C4-2B (cell line): ENCODE results near the gene UAP1L1.

Experiments used
- ZFX ChIP-seq: fragments of 450-650 bp; IDR thresholded peaks from 2 replicates; pipeline ENCODE4 v1.6.1; 2017
- TF ChIP-seq, protein P1 (sequence below): fragments of 450-650 bp; conservative IDR thresholded peaks from 2 replicates; pipeline ENCODE4 v1.5.1; 2017; ENCODE audit warnings: mild to moderate bottlenecking

DNA sequence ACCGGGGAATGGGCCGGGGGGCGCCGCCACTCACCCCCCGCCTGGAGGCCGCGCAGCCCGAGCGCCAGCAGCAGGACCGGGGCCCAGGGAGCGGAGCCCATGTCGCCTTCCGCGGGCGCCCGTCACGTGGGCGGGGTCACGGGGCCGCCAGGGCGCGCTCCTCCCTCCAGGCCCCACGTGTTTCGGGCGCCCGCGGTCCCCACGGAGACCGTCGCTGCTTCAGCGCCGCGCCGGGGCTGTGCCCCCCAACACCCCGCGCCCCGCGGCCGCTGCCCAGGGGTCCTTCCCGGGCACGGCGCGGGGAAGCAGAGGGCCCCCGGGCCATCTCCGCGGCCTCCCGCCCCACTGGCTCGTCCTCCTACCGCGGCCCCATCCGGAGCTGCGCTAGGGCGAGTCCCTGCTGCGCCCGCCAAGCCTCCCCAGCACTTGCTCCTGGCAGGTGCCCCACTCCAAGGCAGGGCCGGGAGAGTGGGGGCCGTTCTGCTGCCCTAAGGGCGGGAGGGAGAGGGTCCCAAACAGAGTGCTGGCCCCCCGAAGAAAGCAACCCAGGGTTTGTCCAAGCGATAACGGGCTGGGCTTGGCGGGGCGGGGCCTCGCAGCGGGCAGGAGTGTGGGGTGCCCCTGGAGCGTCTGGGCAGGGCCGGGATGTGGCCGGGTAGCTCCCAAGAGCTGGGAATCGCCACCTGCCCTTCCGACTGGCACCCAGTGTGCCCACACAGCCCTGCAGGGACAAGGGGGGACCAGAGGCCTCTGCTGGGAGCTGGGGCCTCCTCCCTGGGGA lies 37.5 kb downstream of the UAP1L1 start, which contains the start of gene DPP7:
- TF ChIP-seq, protein P1, sequence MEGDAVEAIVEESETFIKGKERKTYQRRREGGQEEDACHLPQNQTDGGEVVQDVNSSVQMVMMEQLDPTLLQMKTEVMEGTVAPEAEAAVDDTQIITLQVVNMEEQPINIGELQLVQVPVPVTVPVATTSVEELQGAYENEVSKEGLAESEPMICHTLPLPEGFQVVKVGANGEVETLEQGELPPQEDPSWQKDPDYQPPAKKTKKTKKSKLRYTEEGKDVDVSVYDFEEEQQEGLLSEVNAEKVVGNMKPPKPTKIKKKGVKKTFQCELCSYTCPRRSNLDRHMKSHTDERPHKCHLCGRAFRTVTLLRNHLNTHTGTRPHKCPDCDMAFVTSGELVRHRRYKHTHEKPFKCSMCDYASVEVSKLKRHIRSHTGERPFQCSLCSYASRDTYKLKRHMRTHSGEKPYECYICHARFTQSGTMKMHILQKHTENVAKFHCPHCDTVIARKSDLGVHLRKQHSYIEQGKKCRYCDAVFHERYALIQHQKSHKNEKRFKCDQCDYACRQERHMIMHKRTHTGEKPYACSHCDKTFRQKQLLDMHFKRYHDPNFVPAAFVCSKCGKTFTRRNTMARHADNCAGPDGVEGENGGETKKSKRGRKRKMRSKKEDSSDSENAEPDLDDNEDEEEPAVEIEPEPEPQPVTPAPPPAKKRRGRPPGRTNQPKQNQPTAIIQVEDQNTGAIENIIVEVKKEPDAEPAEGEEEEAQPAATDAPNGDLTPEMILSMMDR = no peak
- TF ChIP-seq ZFX = no peak; the same call in 1 of the 2 replicates
